C4-2B (cell line): ENCODE data around the gene NIPA2.

Experiments used
- CTCF ChIP-seq: fragments of 450-650 bp; conservative IDR thresholded peaks from 2 replicates; pipeline ENCODE4 v1.5.1; 2017; ENCODE audit warnings: mild to moderate bottlenecking
- ZFX ChIP-seq: fragments of 450-650 bp; IDR thresholded peaks from 2 replicates; pipeline ENCODE4 v1.6.1; 2017

- TF ChIP-seq CTCF: no peak
- no peak for TF ChIP-seq ZFX
Measured at GRCh38 chr15:22869856-22870255, 31.4 kb downstream of the NIPA2 start.
